ENCODE results near the gene PSMF1. TPM values are rescaled to one million over a fixed set of nuclear protein-coding genes. Genes with fewer than 3 reads are reported as not detected.
"Not testable (repeated sequence)": the region's sequence is repeated elsewhere in the genome, so short reads cannot be mapped to it uniquely, and the experiment has no call there.

Gene PSMF1
- polyA plus RNA-seq, 4 donors, result 115 to 147 (median 130) TPM

- no peak for DNase-seq (ENCODE audit: low read depth in 4 of 4, low spot score in 2 of 4)
Observed at GRCh38 chr20:1212023-1212422, 93.6 kb downstream of the PSMF1 start.

DNA sequence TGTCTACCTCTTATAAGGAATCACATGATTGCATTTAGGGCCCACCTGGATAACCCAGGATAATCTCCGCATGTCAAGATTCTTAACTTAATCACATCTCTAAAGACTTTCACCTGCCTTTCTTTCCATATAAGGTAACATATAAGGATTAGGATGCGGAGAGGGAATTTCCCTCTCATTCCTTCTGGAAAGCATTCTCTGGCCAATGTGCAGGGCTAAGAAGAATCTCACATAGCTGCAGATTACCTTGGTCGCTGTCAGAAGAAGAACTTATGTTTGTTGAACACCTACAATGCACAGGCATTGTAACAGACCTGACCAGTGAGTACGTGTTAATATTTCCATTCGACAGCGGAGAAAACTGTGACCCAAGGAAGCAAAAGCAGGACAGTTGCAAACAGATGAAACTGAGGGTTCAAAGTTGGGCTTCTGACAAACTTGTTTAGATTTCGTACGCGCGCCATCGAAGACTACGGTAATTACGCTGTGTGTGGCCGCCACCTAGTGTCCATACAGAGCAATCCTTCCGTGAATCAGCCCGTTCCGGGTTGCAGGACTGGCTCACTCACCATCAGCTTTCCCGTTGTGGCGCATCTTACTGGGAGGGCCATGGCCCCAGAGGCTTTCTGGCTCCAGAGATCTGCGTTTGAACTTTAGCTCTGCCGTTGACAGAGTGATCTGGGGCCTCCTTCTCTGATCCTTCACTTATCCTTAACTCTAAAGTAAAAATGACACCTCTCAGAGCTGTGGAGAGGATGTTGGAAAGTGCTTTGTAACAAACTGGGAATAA lies 94.4 kb downstream of the PSMF1 start:
- DNase-seq (ENCODE audit: low read depth in 4 of 4, low spot score in 2 of 4), result peak in 2 of 4 donors; percentile 29 to 43

DNA sequence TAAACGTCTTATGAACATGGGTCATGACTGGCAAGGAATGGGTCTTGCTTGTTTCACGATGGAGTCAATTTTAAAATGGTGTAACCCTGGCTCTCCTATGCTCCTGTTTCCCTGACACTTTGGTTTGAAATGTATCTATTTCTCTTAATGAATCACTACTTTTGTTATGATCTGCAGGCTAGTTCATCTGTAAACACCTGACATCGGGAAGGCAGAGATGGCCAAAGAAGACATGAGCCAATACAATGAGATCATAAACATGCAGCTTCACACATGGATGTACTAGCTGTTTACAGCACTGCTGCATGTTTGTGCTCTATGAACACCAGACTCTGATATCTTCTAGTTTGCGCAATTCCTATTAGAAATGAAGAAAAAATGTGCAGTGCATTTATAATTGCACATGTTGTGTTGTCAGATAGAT lies 96.4 kb downstream of the PSMF1 start:
- DNase-seq (ENCODE audit: low read depth in 4 of 4, low spot score in 2 of 4), result no peak

DNA sequence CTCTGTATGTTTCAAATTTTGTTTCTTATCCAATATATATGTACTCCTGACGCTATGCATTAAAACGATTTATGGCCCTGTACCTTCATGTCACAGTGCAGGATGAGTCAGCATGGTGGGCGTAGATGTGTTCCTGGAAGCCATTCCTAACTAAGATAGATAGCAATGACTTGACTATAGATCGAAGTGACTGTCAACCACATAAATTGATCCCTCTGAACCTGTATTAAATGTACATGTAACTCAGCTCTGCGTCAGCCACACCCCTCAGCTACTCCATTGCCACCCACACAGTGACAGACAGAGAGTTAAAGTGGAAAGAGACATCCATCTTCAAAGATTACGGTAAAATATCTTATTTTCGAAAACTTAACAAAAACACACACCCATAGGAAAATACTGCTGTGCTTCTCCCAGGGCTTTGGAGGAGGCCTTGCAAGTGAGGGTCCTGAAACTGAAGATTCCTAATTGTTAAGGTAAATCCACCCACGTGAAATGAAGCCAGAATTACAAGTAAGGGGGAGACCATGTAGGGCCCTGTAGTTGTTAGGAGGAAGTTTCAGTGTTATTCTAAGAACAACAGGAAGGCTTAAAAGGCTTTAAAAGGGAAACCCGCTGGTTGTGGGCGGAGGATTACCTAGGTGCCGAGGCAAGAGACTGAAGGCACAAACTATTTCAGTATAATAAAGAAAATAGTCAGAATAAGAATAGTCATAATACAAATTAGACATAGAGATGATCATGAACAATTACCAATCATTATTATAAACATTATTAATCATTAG lies 97.2 kb downstream of the PSMF1 start:
- DNase-seq (ENCODE audit: low read depth in 4 of 4, low spot score in 2 of 4), result no peak

- not testable (repeated sequence) for DNase-seq (ENCODE audit: low read depth in 4 of 4, low spot score in 2 of 4)
Observed at GRCh38 chr20:1216527-1217427, 98.4 kb downstream of the PSMF1 start.

Other genes with a start within 250 kb of the PSMF1 start
- gene ANGPT4, start 202.3 kb upstream of the PSMF1 start, polyA plus RNA-seq (ENCODE audit: insufficient read length in 4 of 4), result under 1 TPM; 0.17 to 0.40 (median 0.25) TPM
- 1 to 10 TPM in 3 of 4 donors, under 1 TPM in 1; 0.93 to 2.6 (median 1.7) TPM for gene RSPO4, start 116.3 kb upstream of the PSMF1 start, polyA plus RNA-seq (ENCODE audit: insufficient read length in 4 of 4)
- 1 to 10 TPM; 1.5 to 5.5 (median 3.7) TPM for gene TMEM74B, start 66.4 kb downstream of the PSMF1 start, polyA plus RNA-seq (ENCODE audit: insufficient read length in 4 of 4)
- gene C20orf202, start 84.9 kb downstream of the PSMF1 start, polyA plus RNA-seq (ENCODE audit: insufficient read length in 4 of 4), result under 1 TPM; 0.22 to 0.57 (median 0.36) TPM
- not detected for gene RAD21L1, start 107.4 kb downstream of the PSMF1 start, polyA plus RNA-seq (ENCODE audit: insufficient read length in 4 of 4)
- gene SNPH, start 147.7 kb downstream of the PSMF1 start, polyA plus RNA-seq (ENCODE audit: insufficient read length in 4 of 4), result 1 to 10 TPM; 1.9 to 4.2 (median 3.7) TPM
- 1 to 10 TPM; 2.3 to 3.8 (median 2.7) TPM for gene SDCBP2, start 210.5 kb downstream of the PSMF1 start, polyA plus RNA-seq (ENCODE audit: insufficient read length in 4 of 4)